Natural killer cell (primary cell): ENCODE measurements around the gene TMEM158. TPM values are rescaled to one million over a fixed set of nuclear protein-coding genes. Genes with fewer than 3 reads are reported as not detected.

Source experiments
- ATAC-seq, 3 donors: fragments of 150-1000 bp in 2 of 3; fragments of 200-7000 bp in 1 of 3; cut with Tn5 transposase; 1 replicate in 1 of 3; 2 replicates in 2 of 3; pipeline ENCODE4 v1.10.0; 2021; ENCODE audit warnings: mild to moderate bottlenecking in 2 of 3, moderate library complexity in 2 of 3
- DNase-seq, 2 donors: peaks; one replicate each; pipeline versions ENCODE4 v3.0.0 to v3.0.0-alpha.2; 2013 to 2021; ENCODE audit warnings: mixed read lengths in 1 of 2
- H3K27ac ChIP-seq: one replicate; pipeline ENCODE4 v1.5.1; 2013; ENCODE audit warnings: mild to moderate bottlenecking, low read length
- H3K27me3 ChIP-seq: one replicate; pipeline ENCODE4 v1.6.1; 2013; ENCODE audit warnings: low read length; ENCODE audit not compliant: control insufficient read depth, insufficient read depth
- H3K36me3 ChIP-seq: one replicate; pipeline ENCODE4 v1.6.1; 2013; ENCODE audit warnings: low read length; ENCODE audit not compliant: control insufficient read depth, insufficient read depth
- H3K4me1 ChIP-seq: one replicate; pipeline ENCODE4 v1.6.1; 2013; ENCODE audit warnings: low read length; ENCODE audit not compliant: control insufficient read depth, insufficient read depth
- H3K4me3 ChIP-seq: one replicate; pipeline ENCODE4 v1.5.1; 2013; ENCODE audit warnings: low read length
- H3K9me3 ChIP-seq: one replicate; pipeline ENCODE4 v1.6.1; 2013; ENCODE audit warnings: low read length; ENCODE audit not compliant: control insufficient read depth, insufficient read depth
- H3K27ac Mint-ChIP-seq, 2 donors: one replicate each; pipeline ENCODE4 v1.8.0; 2022; ENCODE audit warnings: mild to moderate bottlenecking in 2 of 2, mixed read lengths in 2 of 2, moderate library complexity in 1 of 2
- H3K27me3 Mint-ChIP-seq, 2 donors: one replicate each; pipeline ENCODE4 v1.8.0; 2022; ENCODE audit warnings: low read depth in 2 of 2, mixed read lengths in 2 of 2
- H3K36me3 Mint-ChIP-seq: one replicate; pipeline ENCODE4 v1.8.0; 2022; ENCODE audit warnings: mixed read lengths
- H3K4me1 Mint-ChIP-seq, 2 donors: one replicate each; pipeline ENCODE4 v1.8.0; 2022; ENCODE audit warnings: mixed read lengths in 2 of 2
- H3K4me3 Mint-ChIP-seq: one replicate; pipeline ENCODE4 v1.8.0; 2022; ENCODE audit warnings: mild to moderate bottlenecking, moderate library complexity, mixed read lengths
- H3K9me3 Mint-ChIP-seq, 2 donors: one replicate each; pipeline ENCODE4 v1.8.0; 2022; ENCODE audit warnings: mixed read lengths in 2 of 2
- WGBS: methylation state at CpG from one replicate; pipeline ENCODE4 v1.1.7; 2013; ENCODE audit warnings: missing lambda C conversion rate; ENCODE audit not compliant: insufficient coverage; 5-methylcytosine and 5-hydroxymethylcytosine counted together
- intact Hi-C: fragments of 100-400 bp; cut with micrococcal nuclease; formaldehyde crosslinking; loops from one replicate; pipeline ENCODE4 v1.14.2; 2022
- total RNA-seq, 4 donors: library from RNA; stranded (reverse); fragments of 120-200 nt in 1 of 4; gene quantifications; one replicate each; pipeline versions ENCODE4 v1.2.3 to v1.2.4, GENCODE V29; 2013 to 2022
- TF ChIP-seq, protein P1 (sequence below): fragments of 200-600 bp; IDR thresholded peaks from one replicate; pipeline ENCODE4 v1.8.0; 2022; ENCODE audit warnings: antibody characterized with exemption

The TMEM158 gene
- total RNA-seq, 3 donors from 2014 or later (not counting 1 experiment from before 2014, with no cell fraction given), result 0.40 to 0.47 TPM; not detected in 1

DNA sequence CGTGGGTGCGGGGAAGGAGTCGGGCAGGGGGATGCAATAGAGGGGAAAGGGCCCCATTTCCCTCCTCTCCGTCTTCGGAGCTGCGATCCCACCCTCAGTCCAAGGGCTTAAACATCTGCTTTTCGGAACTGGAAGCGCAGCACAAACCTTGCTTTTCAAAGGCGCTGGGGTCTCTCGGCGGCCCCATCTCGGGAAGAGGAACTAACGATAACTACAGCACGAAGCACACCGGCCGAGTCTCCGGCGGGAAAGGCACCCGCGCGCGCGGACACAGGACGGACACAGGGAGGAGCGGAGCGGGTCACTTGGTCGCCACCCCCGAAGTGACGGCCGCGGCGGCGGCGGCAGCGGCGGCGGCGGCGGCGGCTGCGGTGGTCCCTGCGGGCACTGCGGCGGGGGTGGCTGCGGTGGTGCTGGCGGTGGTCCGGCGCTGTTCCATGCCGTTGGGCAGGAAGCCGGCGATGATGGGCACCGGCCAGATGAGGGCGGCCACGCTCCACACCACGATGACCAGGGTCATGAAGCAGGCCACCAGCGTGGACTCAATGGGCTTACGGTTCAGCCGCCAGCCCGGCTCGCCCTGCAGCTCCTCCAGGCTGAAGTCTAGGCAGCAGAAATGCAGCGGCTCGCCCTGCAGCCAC is 1.1 kb downstream of the TMEM158 start:
- Mint-ChIP-seq H3K4me1 (peaks cover 6 to 8% of the 10 kb centered on the region in 2 donors), H3K9me3 (no peaks in the 10 kb centered on the region), H3K27ac (no peak overlapping the region), H3K27me3 (peaks cover 56 to 74% of the 10 kb centered on the region in 2 donors), H3K36me3 (no peaks in the 10 kb centered on the region), H3K4me3 (peak overlapping the region; percentile 86)
- TF ChIP-seq, protein P1, sequence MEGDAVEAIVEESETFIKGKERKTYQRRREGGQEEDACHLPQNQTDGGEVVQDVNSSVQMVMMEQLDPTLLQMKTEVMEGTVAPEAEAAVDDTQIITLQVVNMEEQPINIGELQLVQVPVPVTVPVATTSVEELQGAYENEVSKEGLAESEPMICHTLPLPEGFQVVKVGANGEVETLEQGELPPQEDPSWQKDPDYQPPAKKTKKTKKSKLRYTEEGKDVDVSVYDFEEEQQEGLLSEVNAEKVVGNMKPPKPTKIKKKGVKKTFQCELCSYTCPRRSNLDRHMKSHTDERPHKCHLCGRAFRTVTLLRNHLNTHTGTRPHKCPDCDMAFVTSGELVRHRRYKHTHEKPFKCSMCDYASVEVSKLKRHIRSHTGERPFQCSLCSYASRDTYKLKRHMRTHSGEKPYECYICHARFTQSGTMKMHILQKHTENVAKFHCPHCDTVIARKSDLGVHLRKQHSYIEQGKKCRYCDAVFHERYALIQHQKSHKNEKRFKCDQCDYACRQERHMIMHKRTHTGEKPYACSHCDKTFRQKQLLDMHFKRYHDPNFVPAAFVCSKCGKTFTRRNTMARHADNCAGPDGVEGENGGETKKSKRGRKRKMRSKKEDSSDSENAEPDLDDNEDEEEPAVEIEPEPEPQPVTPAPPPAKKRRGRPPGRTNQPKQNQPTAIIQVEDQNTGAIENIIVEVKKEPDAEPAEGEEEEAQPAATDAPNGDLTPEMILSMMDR, result no peak
- intact Hi-C loops, result no loop called here
- H3K36me3 ChIP-seq, result no peaks in the 10 kb centered on the region
- no peaks in the 10 kb centered on the region for H3K9me3 ChIP-seq
- peaks cover 12% of the 10 kb centered on the region for H3K4me1 ChIP-seq
- peaks cover 32% of the 10 kb centered on the region for H3K27me3 ChIP-seq
- DNase-seq (peak; percentile 19 to 28), ATAC-seq (peak; percentile 16 to 38 (median 30))
- no peak overlapping the region for H3K27ac ChIP-seq
- H3K4me3 ChIP-seq, result no peak overlapping the region
- 1% methylated on average over 62 of the region's 62 CpGs for WGBS

DNA sequence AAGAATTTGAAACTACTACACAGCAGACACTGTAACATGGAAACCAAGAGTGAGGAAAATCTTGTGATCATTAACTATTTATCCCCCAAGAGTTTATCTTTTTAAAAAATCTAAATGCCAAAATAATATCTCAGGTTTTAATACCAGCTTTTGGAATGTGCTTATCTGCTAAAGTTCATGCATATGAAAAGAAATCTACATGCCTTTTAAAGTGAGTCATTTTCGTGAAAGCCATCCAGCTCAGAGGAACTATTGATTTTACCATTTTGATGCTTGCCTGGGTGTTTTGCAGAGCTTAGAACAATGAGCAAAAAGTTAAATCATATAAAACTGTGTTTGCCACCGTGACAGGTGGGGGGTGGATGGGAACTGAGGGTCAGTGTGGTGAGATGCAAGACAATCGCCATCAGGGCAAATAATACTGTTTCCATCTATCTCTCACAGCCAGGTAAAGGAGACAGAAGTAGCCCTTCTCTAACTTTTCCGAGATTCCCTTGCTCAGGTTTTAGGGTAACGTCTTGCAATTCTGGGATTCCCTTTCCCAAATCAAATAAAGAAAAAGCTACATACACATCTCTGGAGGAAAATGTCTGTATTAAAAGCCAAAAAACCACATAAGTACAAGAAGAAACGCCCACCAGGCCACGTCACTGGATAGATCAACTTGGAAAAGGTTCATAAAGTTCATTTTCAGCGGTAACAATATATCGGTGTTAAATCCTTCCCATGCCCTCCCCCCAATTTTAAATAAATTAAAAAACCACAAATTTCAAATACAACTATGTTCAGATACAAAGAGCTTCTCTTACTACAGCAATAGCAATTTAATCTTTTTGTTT is 2.0 kb downstream of the TMEM158 start:
- no peaks in the 10 kb centered on the region for H3K36me3 Mint-ChIP-seq
- peak overlapping the region; percentile 86 for H3K4me3 Mint-ChIP-seq
- Histone ChIP-seq H3K4me3 (no peak overlapping the region), H3K36me3 (no peaks in the 10 kb centered on the region), H3K9me3 (no peaks in the 10 kb centered on the region), H3K27ac (no peak overlapping the region), H3K27me3 (peaks cover 32% of the 10 kb centered on the region), H3K4me1 (peaks cover 12% of the 10 kb centered on the region)
- H3K27me3 Mint-ChIP-seq, result peaks cover 49 to 65% of the 10 kb centered on the region in 2 donors
- intact Hi-C loops, result no loop called here
- peaks cover 6 to 8% of the 10 kb centered on the region in 2 donors for H3K4me1 Mint-ChIP-seq
- 48% methylated on average over 9 of the region's 9 CpGs for WGBS
- TF ChIP-seq, protein P1, result no peak
- ATAC-seq (no peak), DNase-seq (peak in 1 of 2 donors; percentile 18)
- no peak overlapping the region for H3K27ac Mint-ChIP-seq
- no peaks in the 10 kb centered on the region for H3K9me3 Mint-ChIP-seq

DNA sequence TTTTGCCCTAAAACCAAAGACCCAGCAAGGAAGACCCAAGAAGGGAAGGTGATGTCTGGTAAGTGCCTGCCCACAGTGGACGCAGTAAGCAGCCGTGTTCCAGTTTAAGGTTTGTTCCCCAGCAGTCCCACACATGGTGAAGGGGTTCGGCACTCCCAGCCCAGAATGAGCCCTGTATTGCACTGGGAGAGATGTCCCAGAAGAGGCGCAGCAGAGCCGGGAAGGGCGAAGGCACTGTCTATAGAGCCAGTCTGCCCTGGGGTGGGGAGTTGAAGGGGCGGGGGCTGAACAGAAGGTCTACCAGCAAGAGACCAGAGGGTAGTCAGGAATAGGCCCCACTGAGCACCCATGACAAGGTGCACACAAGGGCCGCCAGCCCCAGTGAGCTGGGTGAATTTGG is 6.4 kb downstream of the TMEM158 start:
- H3K9me3 Mint-ChIP-seq, result no peaks in the 10 kb centered on the region
- Histone ChIP-seq H3K27me3 (peaks cover 17% of the 10 kb centered on the region), H3K4me3 (no peak overlapping the region), H3K4me1 (peaks cover 2% of the 10 kb centered on the region), H3K36me3 (no peaks in the 10 kb centered on the region), H3K9me3 (no peaks in the 10 kb centered on the region), H3K27ac (no peak overlapping the region)
- no peaks in the 10 kb centered on the region for H3K36me3 Mint-ChIP-seq
- H3K4me3 Mint-ChIP-seq, result no peak overlapping the region
- DNase-seq (no peak), ATAC-seq (no peak)
- H3K27me3 Mint-ChIP-seq, result peaks cover 35 to 44% of the 10 kb centered on the region in 2 donors
- H3K27ac Mint-ChIP-seq, result no peak overlapping the region
- 93% methylated on average over 8 of the region's 8 CpGs for WGBS
- peaks cover 1 to 6% of the 10 kb centered on the region in 2 donors for H3K4me1 Mint-ChIP-seq
- TF ChIP-seq, protein P1, result no peak
- intact Hi-C loops, result no loop called here
